Nephron (organoid): ENCODE results near the gene NPHS1.
"Not testable (repeated sequence)": the region's sequence is repeated elsewhere in the genome, so short reads cannot be mapped to it uniquely, and the experiment has no call there.

Source experiments
- H3K27ac Mint-ChIP-seq, 3 experiments: 2 replicates each; pipeline ENCODE4 v1.8.0; 2020; ENCODE audit warnings: mixed read lengths in 3 of 3, mild to moderate bottlenecking in 2 of 3, moderate library complexity in 1 of 3
- H3K27me3 Mint-ChIP-seq: 2 replicates; pipeline ENCODE4 v1.8.0; 2021; ENCODE audit warnings: low read depth, mild to moderate bottlenecking, moderate library complexity, mixed read lengths
- H3K36me3 Mint-ChIP-seq: 2 replicates; pipeline ENCODE4 v1.8.0; 2020; ENCODE audit warnings: low read depth, mixed read lengths
- H3K4me1 Mint-ChIP-seq: 2 replicates; pipeline ENCODE4 v1.8.0; 2020; ENCODE audit warnings: mixed read lengths
- H3K4me3 Mint-ChIP-seq, 3 experiments: 2 replicates each; pipeline ENCODE4 v1.8.0; 2020; ENCODE audit warnings: mild to moderate bottlenecking in 3 of 3, mixed read lengths in 3 of 3, moderate library complexity in 2 of 3
- H3K9me3 Mint-ChIP-seq: 2 replicates; pipeline ENCODE4 v1.8.0; 2020; ENCODE audit warnings: mixed read lengths
- CTCF ChIP-seq, 3 experiments: fragments of 200-600 bp; sonication (generic); IDR thresholded peaks; one replicate each; pipeline ENCODE4 v1.5.0; 2021; ENCODE audit warnings: antibody characterized with exemption in 3 of 3; ENCODE audit not compliant: unreplicated experiment in 3 of 3

Gene NPHS1

DNA sequence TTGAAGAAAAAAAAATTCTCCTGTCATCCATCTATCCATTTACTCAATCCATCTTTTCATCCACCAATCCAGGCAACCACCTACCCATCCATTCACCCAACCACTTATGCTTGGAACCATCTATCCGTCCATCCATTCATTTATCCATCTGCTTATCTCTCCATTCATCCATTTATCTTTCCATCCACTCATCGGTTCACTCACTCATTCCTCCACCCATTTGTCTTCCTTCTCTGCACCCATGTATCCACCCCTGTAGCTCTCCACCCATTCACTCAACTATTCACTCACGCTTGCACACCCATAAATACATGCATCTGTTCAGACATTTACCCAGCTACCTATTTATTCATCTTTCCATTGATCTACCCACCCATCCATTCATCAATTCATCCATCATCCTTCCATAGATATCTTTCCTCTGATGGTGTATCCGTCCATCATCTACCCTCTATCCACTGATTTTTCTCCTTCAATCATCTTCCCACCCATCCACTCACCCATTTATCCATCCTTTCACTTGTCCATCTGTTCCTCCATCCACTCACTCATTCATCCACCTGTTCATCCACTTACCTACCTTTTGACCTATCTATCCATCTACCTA, 9.5 kb downstream of the NPHS1 start:
- Mint-ChIP-seq H3K4me1 (peaks cover 20% of the 10 kb centered on the region), H3K27me3 (peaks cover 72% of the 10 kb centered on the region), H3K27ac (no peak overlapping the region), H3K36me3 (peaks cover 17% of the 10 kb centered on the region), H3K4me3 (no peak overlapping the region), H3K9me3 (peaks cover 8% of the 10 kb centered on the region)
- no peak for TF ChIP-seq CTCF (IDR thresholded peaks at IDR 0.05; ENCODE audit: unreplicated experiment in 3 of 3)

- Mint-ChIP-seq H3K27ac (no peak overlapping the region), H3K4me3 (no peak overlapping the region), H3K27me3 (peaks cover 65% of the 10 kb centered on the region), H3K4me1 (peaks cover 20% of the 10 kb centered on the region), H3K9me3 (peaks cover 8% of the 10 kb centered on the region), H3K36me3 (peaks cover 17% of the 10 kb centered on the region)
- no peak for TF ChIP-seq CTCF (IDR thresholded peaks at IDR 0.05; ENCODE audit: unreplicated experiment in 3 of 3)
Measured at GRCh38 chr19:35841961-35842595, 10.2 kb downstream of the NPHS1 start.

- H3K9me3 Mint-ChIP-seq, H3K4me1 Mint-ChIP-seq, H3K36me3 Mint-ChIP-seq, H3K27ac Mint-ChIP-seq, H3K4me3 Mint-ChIP-seq: not testable (repeated sequence)
- H3K27me3 Mint-ChIP-seq, result peaks cover 38% of the 10 kb centered on the region
Measured at GRCh38 chr19:35836096-35836495, 16.2 kb downstream of the NPHS1 start.

DNA sequence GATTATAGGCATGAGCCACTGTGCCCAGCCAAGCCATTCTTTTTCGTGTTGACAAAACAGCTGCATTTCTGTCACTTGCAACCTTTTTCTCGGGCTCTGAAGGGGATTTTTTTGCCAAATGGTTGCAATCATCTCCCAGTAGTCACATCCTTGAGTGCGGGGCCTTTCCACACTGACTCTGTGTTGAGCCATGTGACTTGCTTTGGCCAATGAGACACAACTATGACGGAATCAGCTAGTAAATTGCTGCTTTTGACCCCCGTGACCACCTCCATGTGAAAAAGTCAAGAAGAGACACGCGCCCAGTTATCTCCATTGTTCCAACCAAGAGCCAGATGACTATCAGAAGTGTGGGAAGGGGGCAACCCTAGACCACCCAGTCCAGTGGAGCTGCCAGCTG, 18.3 kb downstream of the NPHS1 start:
- Mint-ChIP-seq H3K9me3 (no peaks in the 10 kb centered on the region), H3K4me3 (no peak overlapping the region), H3K27me3 (peaks cover 37% of the 10 kb centered on the region), H3K36me3 (no peaks in the 10 kb centered on the region), H3K27ac (no peak overlapping the region), H3K4me1 (no peaks in the 10 kb centered on the region)
- no peak for TF ChIP-seq CTCF (IDR thresholded peaks at IDR 0.05; ENCODE audit: unreplicated experiment in 3 of 3)

- Mint-ChIP-seq H3K36me3 (peaks cover 4% of the 10 kb centered on the region), H3K4me3 (no peak overlapping the region), H3K4me1 (no peaks in the 10 kb centered on the region), H3K9me3 (no peaks in the 10 kb centered on the region), H3K27ac (no peak overlapping the region), H3K27me3 (peaks cover 42% of the 10 kb centered on the region)
- no peak for TF ChIP-seq CTCF (IDR thresholded peaks at IDR 0.05; ENCODE audit: unreplicated experiment in 3 of 3)
Measured at GRCh38 chr19:35832054-35832453, 20.2 kb downstream of the NPHS1 start.

- TF ChIP-seq CTCF (IDR thresholded peaks at IDR 0.05; ENCODE audit: unreplicated experiment in 3 of 3), result no peak
- H3K4me1 Mint-ChIP-seq, result no peaks in the 10 kb centered on the region
- H3K27me3 Mint-ChIP-seq, result peaks cover 37% of the 10 kb centered on the region
- H3K36me3 Mint-ChIP-seq, result peaks cover 4% of the 10 kb centered on the region
- H3K9me3 Mint-ChIP-seq, result no peaks in the 10 kb centered on the region
- H3K4me3 Mint-ChIP-seq, result no peak overlapping the region
- no peak overlapping the region for H3K27ac Mint-ChIP-seq
Measured at GRCh38 chr19:35830986-35831385, 21.3 kb downstream of the NPHS1 start.
